Body of pancreas (tissue), 4 donors: ENCODE measurements around the gene SPAM1.

Experiments
- POLR2A ChIP-seq, 3 donors: fragments of 450-650 bp; IDR thresholded peaks; one replicate each; pipeline ENCODE4 v1.6.1; 2016; ENCODE audit warnings: antibody characterized with exemption in 3 of 3, mild to moderate bottlenecking in 2 of 3
- TF ChIP-seq, protein P1 (sequence below), 7 experiments: fragments of 450-650 bp in 4 of 7; fragments of 200-600 bp in 3 of 7; sonication (generic) in 3 of 7; IDR thresholded peaks; one replicate each; pipeline ENCODE4 v1.5.1; 2016 to 2019; ENCODE audit warnings: antibody characterized with exemption in 7 of 7

DNA sequence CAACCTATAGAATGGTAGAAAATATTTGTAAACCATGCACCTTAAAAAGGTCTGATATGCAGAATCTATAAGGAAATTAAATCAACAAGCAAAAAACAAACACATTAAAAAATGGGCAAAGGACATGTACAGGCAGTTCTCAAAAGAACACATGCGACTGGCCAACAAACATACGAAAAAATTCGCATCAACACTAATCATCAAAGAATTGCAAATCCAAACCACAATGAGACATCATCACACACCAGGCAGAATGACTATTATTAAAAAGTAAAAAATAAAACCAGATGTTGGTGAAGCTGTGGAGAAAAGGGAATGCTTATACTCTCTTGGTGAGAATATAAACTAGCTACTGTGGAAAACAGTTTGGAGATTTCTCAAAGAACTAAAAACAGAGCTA lies 74.7 kb downstream of the SPAM1 start:
- TF ChIP-seq, protein P1, sequence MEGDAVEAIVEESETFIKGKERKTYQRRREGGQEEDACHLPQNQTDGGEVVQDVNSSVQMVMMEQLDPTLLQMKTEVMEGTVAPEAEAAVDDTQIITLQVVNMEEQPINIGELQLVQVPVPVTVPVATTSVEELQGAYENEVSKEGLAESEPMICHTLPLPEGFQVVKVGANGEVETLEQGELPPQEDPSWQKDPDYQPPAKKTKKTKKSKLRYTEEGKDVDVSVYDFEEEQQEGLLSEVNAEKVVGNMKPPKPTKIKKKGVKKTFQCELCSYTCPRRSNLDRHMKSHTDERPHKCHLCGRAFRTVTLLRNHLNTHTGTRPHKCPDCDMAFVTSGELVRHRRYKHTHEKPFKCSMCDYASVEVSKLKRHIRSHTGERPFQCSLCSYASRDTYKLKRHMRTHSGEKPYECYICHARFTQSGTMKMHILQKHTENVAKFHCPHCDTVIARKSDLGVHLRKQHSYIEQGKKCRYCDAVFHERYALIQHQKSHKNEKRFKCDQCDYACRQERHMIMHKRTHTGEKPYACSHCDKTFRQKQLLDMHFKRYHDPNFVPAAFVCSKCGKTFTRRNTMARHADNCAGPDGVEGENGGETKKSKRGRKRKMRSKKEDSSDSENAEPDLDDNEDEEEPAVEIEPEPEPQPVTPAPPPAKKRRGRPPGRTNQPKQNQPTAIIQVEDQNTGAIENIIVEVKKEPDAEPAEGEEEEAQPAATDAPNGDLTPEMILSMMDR (IDR thresholded peaks at IDR 0.05) = no peak
- TF ChIP-seq POLR2A (IDR thresholded peaks at IDR 0.05) = no peak
